ENCODE results near the gene ZIC4. TPM values are rescaled to one million over a fixed set of nuclear protein-coding genes. Genes with fewer than 3 reads are reported as not detected.
A peak's percentile ranks its signal among the peaks of the same experiment; 100 is the strongest.

Gene ZIC4
- total and polyA plus RNA-seq, 2 of the 8 experiments (the other 6 are each of a cell fraction or from before 2014, with no cell fraction given), result 0.03 to 0.13 TPM

GRCh38 chr3:147397875-147398812, 8.2 kb downstream of the ZIC4 start (continued):
- TF ChIP-seq HDAC2 (IDR thresholded peaks at IDR 0.05; ENCODE audit: borderline replicate concordance in 1 of 2, low read depth in 2 of 2, low read length in 2 of 2), result peak in 1 of 2 experiments; percentile 88; a peak in 1 of 4 replicates
- TF ChIP-seq RFX5 (IDR thresholded peaks at IDR 0.05; ENCODE audit: borderline replicate concordance, low read depth, low read length), result no peak
- no peak for TF ChIP-seq SP2 (IDR thresholded peaks at IDR 0.05; ENCODE audit: low read length)
- no peak for TF ChIP-seq NRF1 (IDR thresholded peaks at IDR 0.05; ENCODE audit: low read depth, low read length)
- no peak for TF ChIP-seq CTCF (IDR thresholded peaks at IDR 0.05; ENCODE audit: control extremely low read depth in 1 of 3, insufficient read depth in 1 of 3, low read depth in 1 of 3, low read length in 3 of 3)
- TF ChIP-seq JUN (IDR thresholded peaks at IDR 0.05; ENCODE audit: low read depth, low read length), result no peak
- TF ChIP-seq BACH1 (IDR thresholded peaks at IDR 0.05; ENCODE audit: low read length), result no peak
- TF ChIP-seq ATF3 (IDR thresholded peaks at IDR 0.05; ENCODE audit: insufficient read depth, low read depth, low read length), result no peak
- 0 out of 2 replicates have a peak, but pooled peaks have one; percentile 20 for TF ChIP-seq PHF8 (conservative IDR thresholded peaks at IDR 0.05; ENCODE audit: low read depth, low read length)
- TF ChIP-seq SIRT6 (IDR thresholded peaks at IDR 0.05; ENCODE audit: low read length), result no peak

Data from H1 (cell line).